ENCODE results near the gene HSD3B7.
"Not testable (repeated sequence)": the region's sequence is repeated elsewhere in the genome, so short reads cannot be mapped to it uniquely, and the experiment has no call there.

HSD3B7 gene

DNA sequence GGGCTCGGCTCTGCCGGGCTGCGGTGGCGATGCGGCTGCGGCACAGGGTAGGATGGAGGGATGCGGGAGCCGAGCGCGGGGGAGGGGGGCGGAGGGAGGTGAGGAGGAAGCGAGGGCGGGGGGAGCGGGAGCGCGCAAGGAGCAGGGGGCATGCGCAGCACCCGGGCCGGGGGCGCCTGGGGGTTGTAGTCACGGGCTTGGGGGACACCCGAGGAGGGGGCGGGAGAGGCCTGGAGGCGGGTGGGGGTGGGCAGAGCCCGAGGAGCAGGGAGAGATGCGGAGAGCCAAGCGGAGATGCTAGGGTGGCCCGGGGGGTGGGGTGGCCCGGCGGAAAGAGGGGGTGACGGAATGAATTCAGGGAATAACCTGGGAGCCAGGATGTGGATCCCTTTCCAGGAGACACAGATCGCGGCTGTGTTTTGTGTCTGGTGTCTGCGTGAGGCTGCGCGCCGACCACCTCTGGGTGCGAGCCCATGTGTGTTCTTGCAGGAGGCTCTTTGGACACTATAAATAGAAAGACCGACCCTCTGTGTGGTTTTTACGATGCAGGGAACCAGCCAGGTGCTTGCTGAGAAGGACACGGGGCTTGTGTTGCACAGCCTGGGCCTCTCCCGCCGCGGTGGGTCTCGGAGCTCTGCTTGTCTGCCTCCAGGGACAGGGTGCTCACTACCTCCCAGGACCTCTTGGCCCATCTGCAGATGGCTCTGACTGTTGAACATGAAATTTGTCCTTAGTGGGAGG is 25.7 kb downstream of the HSD3B7 start, which contains the start of gene STX1B:
STX1B (minus strand) TSS at position 54 of the 741 bp plus-strand sequence. CDS start 242 bp downstream, outside the sequence.
- ATAC-seq (ENCODE audit: insufficient read depth, low read depth) (no peak), DNase-seq (no peak)
- H4K20me1 ChIP-seq (ENCODE audit: insufficient read depth, low read length) = peaks cover 4% of the 10 kb centered on the region; the same call in 1 of the 2 replicates
- H3K4me3 ChIP-seq (ENCODE audit: low read depth in 1 of 2, low read length in 2 of 2) = no peak within 1 kb of the TSS
- no peaks in the 10 kb centered on the region for H3K4me1 ChIP-seq (ENCODE audit: insufficient read depth, low read length)
- no peak within 1 kb of the TSS for H3K27ac ChIP-seq (ENCODE audit: low read length)
- no peak within 1 kb of the TSS for H2AFZ ChIP-seq (ENCODE audit: low read depth, low read length)
- no peaks in the 10 kb centered on the region for H3K79me2 ChIP-seq (ENCODE audit: insufficient read depth, low read length)
- TF ChIP-seq, protein P1, sequence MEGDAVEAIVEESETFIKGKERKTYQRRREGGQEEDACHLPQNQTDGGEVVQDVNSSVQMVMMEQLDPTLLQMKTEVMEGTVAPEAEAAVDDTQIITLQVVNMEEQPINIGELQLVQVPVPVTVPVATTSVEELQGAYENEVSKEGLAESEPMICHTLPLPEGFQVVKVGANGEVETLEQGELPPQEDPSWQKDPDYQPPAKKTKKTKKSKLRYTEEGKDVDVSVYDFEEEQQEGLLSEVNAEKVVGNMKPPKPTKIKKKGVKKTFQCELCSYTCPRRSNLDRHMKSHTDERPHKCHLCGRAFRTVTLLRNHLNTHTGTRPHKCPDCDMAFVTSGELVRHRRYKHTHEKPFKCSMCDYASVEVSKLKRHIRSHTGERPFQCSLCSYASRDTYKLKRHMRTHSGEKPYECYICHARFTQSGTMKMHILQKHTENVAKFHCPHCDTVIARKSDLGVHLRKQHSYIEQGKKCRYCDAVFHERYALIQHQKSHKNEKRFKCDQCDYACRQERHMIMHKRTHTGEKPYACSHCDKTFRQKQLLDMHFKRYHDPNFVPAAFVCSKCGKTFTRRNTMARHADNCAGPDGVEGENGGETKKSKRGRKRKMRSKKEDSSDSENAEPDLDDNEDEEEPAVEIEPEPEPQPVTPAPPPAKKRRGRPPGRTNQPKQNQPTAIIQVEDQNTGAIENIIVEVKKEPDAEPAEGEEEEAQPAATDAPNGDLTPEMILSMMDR (IDR thresholded peaks at IDR 0.05; ENCODE audit: borderline replicate concordance, extremely low read depth, low read length, poor library complexity, severe bottlenecking) = no peak
- TF ChIP-seq EZH2 (IDR thresholded peaks at IDR 0.05; ENCODE audit: borderline replicate concordance, low read depth, low read length, severe bottlenecking) = no peak
- H3K27me3 ChIP-seq (ENCODE audit: insufficient read depth, low read length, poor library complexity) = peaks cover 23% of the 10 kb centered on the region
- H3K9ac ChIP-seq (ENCODE audit: low read depth, low read length) = no peak within 1 kb of the TSS
- H3K9me3 ChIP-seq (ENCODE audit: insufficient read depth, low read length, severe bottlenecking) = no peaks in the 10 kb centered on the region
- H3K4me2 ChIP-seq (ENCODE audit: insufficient read depth, low read length) = no peak within 1 kb of the TSS
- H3K36me3 ChIP-seq (ENCODE audit: insufficient read depth, low read length) = no peaks in the 10 kb centered on the region

GRCh38 chr16:31011815-31012214 is 26.8 kb downstream of the HSD3B7 start:
- not testable (repeated sequence) for DNase-seq; H3K4me1 ChIP-seq (ENCODE audit: insufficient read depth, low read length); H3K9me3 ChIP-seq (ENCODE audit: insufficient read depth, low read length, severe bottlenecking); H4K20me1 ChIP-seq (ENCODE audit: insufficient read depth, low read length); H3K4me3 ChIP-seq (ENCODE audit: low read depth in 1 of 2, low read length in 2 of 2); H3K4me2 ChIP-seq (ENCODE audit: insufficient read depth, low read length); ATAC-seq (ENCODE audit: insufficient read depth, low read depth); H3K27ac ChIP-seq (ENCODE audit: low read length); H3K9ac ChIP-seq (ENCODE audit: low read depth, low read length); H3K36me3 ChIP-seq (ENCODE audit: insufficient read depth, low read length); H2AFZ ChIP-seq (ENCODE audit: low read depth, low read length); H3K79me2 ChIP-seq (ENCODE audit: insufficient read depth, low read length)
- H3K27me3 ChIP-seq (ENCODE audit: insufficient read depth, low read length, poor library complexity) = peaks cover 15% of the 10 kb centered on the region

GRCh38 chr16:31013292-31013691 is 28.3 kb downstream of the HSD3B7 start:
- H3K4me1 ChIP-seq (ENCODE audit: insufficient read depth, low read length); ATAC-seq (ENCODE audit: insufficient read depth, low read depth); H3K4me2 ChIP-seq (ENCODE audit: insufficient read depth, low read length); H3K27me3 ChIP-seq (ENCODE audit: insufficient read depth, low read length, poor library complexity); H4K20me1 ChIP-seq (ENCODE audit: insufficient read depth, low read length); H2AFZ ChIP-seq (ENCODE audit: low read depth, low read length); H3K27ac ChIP-seq (ENCODE audit: low read length); DNase-seq; H3K36me3 ChIP-seq (ENCODE audit: insufficient read depth, low read length); H3K9me3 ChIP-seq (ENCODE audit: insufficient read depth, low read length, severe bottlenecking); H3K4me3 ChIP-seq (ENCODE audit: low read depth in 1 of 2, low read length in 2 of 2); H3K79me2 ChIP-seq (ENCODE audit: insufficient read depth, low read length); H3K9ac ChIP-seq (ENCODE audit: low read depth, low read length): not testable (repeated sequence)

- TF ChIP-seq, protein P1 (IDR thresholded peaks at IDR 0.05; ENCODE audit: borderline replicate concordance, extremely low read depth, low read length, poor library complexity, severe bottlenecking) = no peak
- no peak for TF ChIP-seq EZH2 (IDR thresholded peaks at IDR 0.05; ENCODE audit: borderline replicate concordance, low read depth, low read length, severe bottlenecking)
Measured at GRCh38 chr16:31016018-31016417, 31.0 kb downstream of the HSD3B7 start.

GRCh38 chr16:31017756-31018155 is 32.7 kb downstream of the HSD3B7 start:
- H3K4me3 ChIP-seq (ENCODE audit: low read depth in 1 of 2, low read length in 2 of 2); H3K4me1 ChIP-seq (ENCODE audit: insufficient read depth, low read length); H2AFZ ChIP-seq (ENCODE audit: low read depth, low read length); H3K4me2 ChIP-seq (ENCODE audit: insufficient read depth, low read length); H3K27ac ChIP-seq (ENCODE audit: low read length); DNase-seq; H3K27me3 ChIP-seq (ENCODE audit: insufficient read depth, low read length, poor library complexity); H3K9ac ChIP-seq (ENCODE audit: low read depth, low read length); H3K36me3 ChIP-seq (ENCODE audit: insufficient read depth, low read length); H3K79me2 ChIP-seq (ENCODE audit: insufficient read depth, low read length); H3K9me3 ChIP-seq (ENCODE audit: insufficient read depth, low read length, severe bottlenecking); H4K20me1 ChIP-seq (ENCODE audit: insufficient read depth, low read length); ATAC-seq (ENCODE audit: insufficient read depth, low read depth): not testable (repeated sequence)

More at GRCh38 chr16:31016018-31016417, 31.0 kb downstream of the HSD3B7 start:
- no peaks in the 10 kb centered on the region for H3K79me2 ChIP-seq (ENCODE audit: insufficient read depth, low read length)
- no peak overlapping the region for H2AFZ ChIP-seq (ENCODE audit: low read depth, low read length)
- H3K9ac ChIP-seq (ENCODE audit: low read depth, low read length) = no peak overlapping the region
- no peak overlapping the region for H3K27ac ChIP-seq (ENCODE audit: low read length)
- H3K9me3 ChIP-seq (ENCODE audit: insufficient read depth, low read length, severe bottlenecking) = no peaks in the 10 kb centered on the region
- H3K4me3 ChIP-seq (ENCODE audit: low read depth in 1 of 2, low read length in 2 of 2) = no peak overlapping the region
- no peak for DNase-seq
- no peak for ATAC-seq (ENCODE audit: insufficient read depth, low read depth)
- H3K4me2 ChIP-seq (ENCODE audit: insufficient read depth, low read length) = no peak overlapping the region
- no peaks in the 10 kb centered on the region for H3K4me1 ChIP-seq (ENCODE audit: insufficient read depth, low read length)
- no peaks in the 10 kb centered on the region for H3K36me3 ChIP-seq (ENCODE audit: insufficient read depth, low read length)
- no peaks in the 10 kb centered on the region for H4K20me1 ChIP-seq (ENCODE audit: insufficient read depth, low read length)
- no peaks in the 10 kb centered on the region for H3K27me3 ChIP-seq (ENCODE audit: insufficient read depth, low read length, poor library complexity)
